ENCODE measurements around the gene SLC2A2. TPM values are rescaled to one million over a fixed set of nuclear protein-coding genes. Genes with fewer than 3 reads are reported as not detected.

The SLC2A2 gene
- total and polyA plus RNA-seq, 4 donors: 160 to 506 (median 321) TPM

DNA sequence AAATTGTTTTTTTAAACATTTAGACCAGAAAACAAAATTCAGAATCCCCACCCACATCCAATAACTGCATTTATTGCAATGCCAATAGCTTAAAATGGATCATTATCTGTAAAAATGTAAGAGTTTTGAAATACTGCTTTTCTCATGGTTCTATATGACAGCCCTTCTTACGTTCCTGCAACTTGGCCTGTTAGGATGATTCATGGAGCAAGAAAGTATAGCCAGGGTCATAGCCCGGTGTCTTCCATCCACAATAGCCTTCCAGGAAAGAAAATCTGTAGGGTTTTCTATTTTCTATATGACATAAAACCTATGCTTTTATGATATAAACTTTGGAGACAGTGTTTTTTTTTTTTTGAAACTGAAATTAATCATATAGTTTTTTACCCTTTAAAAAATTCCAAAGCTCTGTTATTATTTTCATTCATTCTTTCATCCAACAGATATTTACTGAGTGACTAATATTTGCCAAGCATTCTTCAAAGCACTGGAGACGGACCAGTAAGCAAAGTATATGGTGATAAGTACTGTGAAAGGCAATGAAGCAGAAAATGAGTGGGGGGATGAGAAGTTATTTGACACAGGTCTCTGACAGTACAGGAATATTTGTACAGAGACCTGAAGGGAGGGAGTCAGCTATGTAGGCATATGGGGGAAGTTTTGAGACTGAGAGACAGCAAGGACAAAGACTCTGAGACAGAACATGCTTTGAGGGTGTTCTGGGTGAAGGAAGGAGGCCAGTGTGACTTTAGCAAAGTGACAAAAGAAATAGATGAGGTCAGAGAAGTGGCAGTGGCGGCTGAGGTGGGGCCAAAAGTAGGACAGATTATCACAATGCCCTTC lies 29.0 kb upstream of the SLC2A2 start:
- Histone ChIP-seq H3K9me3 (ENCODE audit: control insufficient read depth in 4 of 4, low read length in 3 of 4) (no peaks in the 10 kb centered on the region), H3K27me3 (ENCODE audit: control insufficient read depth in 4 of 4, insufficient read depth in 4 of 4, low read length in 3 of 4) (no peaks in the 10 kb centered on the region), H3K27ac (ENCODE audit: low read depth in 1 of 2, low read length in 2 of 2) (no peak overlapping the region), H3K4me1 (ENCODE audit: control insufficient read depth in 4 of 4, insufficient read depth in 4 of 4, low read length in 3 of 4) (peaks cover 1 to 13% (median 6%) of the 10 kb centered on the region in 4 donors), H3K4me3 (ENCODE audit: low read depth in 1 of 3, low read length in 3 of 3) (no peak overlapping the region), H3K9ac (ENCODE audit: low read depth in 1 of 2, low read length in 2 of 2) (no peak overlapping the region), H3K36me3 (ENCODE audit: control insufficient read depth in 4 of 4, insufficient read depth in 3 of 4, low read depth in 1 of 4, low read length in 3 of 4) (no peaks in the 10 kb centered on the region)
- DNase-seq (ENCODE audit: low spot score): no peak
- WGBS: 85% methylated on average over 4 of the region's 4 CpGs
- no peak for TF ChIP-seq HNF4A (conservative IDR thresholded peaks at IDR 0.05)
- TF ChIP-seq GABPA (IDR thresholded peaks at IDR 0.05 in 1 of 2, conservative IDR thresholded peaks at IDR 0.05 in 1 of 2): no peak
- no peak for TF ChIP-seq SP1 (IDR thresholded peaks at IDR 0.05)
- TF ChIP-seq EGR1 (IDR thresholded peaks at IDR 0.05; ENCODE audit: low read depth in 2 of 2): no peak
- TF ChIP-seq, protein P1, sequence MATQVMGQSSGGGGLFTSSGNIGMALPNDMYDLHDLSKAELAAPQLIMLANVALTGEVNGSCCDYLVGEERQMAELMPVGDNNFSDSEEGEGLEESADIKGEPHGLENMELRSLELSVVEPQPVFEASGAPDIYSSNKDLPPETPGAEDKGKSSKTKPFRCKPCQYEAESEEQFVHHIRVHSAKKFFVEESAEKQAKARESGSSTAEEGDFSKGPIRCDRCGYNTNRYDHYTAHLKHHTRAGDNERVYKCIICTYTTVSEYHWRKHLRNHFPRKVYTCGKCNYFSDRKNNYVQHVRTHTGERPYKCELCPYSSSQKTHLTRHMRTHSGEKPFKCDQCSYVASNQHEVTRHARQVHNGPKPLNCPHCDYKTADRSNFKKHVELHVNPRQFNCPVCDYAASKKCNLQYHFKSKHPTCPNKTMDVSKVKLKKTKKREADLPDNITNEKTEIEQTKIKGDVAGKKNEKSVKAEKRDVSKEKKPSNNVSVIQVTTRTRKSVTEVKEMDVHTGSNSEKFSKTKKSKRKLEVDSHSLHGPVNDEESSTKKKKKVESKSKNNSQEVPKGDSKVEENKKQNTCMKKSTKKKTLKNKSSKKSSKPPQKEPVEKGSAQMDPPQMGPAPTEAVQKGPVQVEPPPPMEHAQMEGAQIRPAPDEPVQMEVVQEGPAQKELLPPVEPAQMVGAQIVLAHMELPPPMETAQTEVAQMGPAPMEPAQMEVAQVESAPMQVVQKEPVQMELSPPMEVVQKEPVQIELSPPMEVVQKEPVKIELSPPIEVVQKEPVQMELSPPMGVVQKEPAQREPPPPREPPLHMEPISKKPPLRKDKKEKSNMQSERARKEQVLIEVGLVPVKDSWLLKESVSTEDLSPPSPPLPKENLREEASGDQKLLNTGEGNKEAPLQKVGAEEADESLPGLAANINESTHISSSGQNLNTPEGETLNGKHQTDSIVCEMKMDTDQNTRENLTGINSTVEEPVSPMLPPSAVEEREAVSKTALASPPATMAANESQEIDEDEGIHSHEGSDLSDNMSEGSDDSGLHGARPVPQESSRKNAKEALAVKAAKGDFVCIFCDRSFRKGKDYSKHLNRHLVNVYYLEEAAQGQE (IDR thresholded peaks at IDR 0.05): no peak
- no peak for TF ChIP-seq JUND (IDR thresholded peaks at IDR 0.05)
- no peak for TF ChIP-seq TAF1 (conservative IDR thresholded peaks at IDR 0.05)
- TF ChIP-seq, protein P2, sequence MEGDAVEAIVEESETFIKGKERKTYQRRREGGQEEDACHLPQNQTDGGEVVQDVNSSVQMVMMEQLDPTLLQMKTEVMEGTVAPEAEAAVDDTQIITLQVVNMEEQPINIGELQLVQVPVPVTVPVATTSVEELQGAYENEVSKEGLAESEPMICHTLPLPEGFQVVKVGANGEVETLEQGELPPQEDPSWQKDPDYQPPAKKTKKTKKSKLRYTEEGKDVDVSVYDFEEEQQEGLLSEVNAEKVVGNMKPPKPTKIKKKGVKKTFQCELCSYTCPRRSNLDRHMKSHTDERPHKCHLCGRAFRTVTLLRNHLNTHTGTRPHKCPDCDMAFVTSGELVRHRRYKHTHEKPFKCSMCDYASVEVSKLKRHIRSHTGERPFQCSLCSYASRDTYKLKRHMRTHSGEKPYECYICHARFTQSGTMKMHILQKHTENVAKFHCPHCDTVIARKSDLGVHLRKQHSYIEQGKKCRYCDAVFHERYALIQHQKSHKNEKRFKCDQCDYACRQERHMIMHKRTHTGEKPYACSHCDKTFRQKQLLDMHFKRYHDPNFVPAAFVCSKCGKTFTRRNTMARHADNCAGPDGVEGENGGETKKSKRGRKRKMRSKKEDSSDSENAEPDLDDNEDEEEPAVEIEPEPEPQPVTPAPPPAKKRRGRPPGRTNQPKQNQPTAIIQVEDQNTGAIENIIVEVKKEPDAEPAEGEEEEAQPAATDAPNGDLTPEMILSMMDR (IDR thresholded peaks at IDR 0.05; ENCODE audit: low read depth, low read length, missing input control): no peak
- no peak for TF ChIP-seq FOXA2 (IDR thresholded peaks at IDR 0.05)
- TF ChIP-seq NR2F2 (IDR thresholded peaks at IDR 0.05): no peak
- TF ChIP-seq FOXA1 (IDR thresholded peaks at IDR 0.05): no peak
- TF ChIP-seq YY1 (IDR thresholded peaks at IDR 0.05): no peak
- TF ChIP-seq RXRA (IDR thresholded peaks at IDR 0.05): no peak
- TF ChIP-seq, protein P3, sequence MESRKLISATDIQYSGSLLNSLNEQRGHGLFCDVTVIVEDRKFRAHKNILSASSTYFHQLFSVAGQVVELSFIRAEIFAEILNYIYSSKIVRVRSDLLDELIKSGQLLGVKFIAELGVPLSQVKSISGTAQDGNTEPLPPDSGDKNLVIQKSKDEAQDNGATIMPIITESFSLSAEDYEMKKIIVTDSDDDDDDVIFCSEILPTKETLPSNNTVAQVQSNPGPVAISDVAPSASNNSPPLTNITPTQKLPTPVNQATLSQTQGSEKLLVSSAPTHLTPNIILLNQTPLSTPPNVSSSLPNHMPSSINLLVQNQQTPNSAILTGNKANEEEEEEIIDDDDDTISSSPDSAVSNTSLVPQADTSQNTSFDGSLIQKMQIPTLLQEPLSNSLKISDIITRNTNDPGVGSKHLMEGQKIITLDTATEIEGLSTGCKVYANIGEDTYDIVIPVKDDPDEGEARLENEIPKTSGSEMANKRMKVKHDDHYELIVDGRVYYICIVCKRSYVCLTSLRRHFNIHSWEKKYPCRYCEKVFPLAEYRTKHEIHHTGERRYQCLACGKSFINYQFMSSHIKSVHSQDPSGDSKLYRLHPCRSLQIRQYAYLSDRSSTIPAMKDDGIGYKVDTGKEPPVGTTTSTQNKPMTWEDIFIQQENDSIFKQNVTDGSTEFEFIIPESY (IDR thresholded peaks at IDR 0.05): no peak
- TF ChIP-seq, protein P4, sequence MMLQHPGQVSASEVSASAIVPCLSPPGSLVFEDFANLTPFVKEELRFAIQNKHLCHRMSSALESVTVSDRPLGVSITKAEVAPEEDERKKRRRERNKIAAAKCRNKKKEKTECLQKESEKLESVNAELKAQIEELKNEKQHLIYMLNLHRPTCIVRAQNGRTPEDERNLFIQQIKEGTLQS (IDR thresholded peaks at IDR 0.05): no peak
- TF ChIP-seq RAD21 (IDR thresholded peaks at IDR 0.05): no peak

Measured in liver (tissue), 9 donors.